Measurements from ENCODE around the gene RGS5.

GRCh38 chr1:163144418-163144817, 58.3 kb downstream of the RGS5 start:
- TF ChIP-seq FOXA2 (IDR thresholded peaks at IDR 0.05) (no peak), CTCF (IDR thresholded peaks at IDR 0.05; ENCODE audit: low read depth, low read length, missing input control) (no peak), SP1 (IDR thresholded peaks at IDR 0.05) (no peak)
- TF ChIP-seq, protein P1, sequence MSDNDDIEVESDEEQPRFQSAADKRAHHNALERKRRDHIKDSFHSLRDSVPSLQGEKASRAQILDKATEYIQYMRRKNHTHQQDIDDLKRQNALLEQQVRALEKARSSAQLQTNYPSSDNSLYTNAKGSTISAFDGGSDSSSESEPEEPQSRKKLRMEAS (IDR thresholded peaks at IDR 0.05), result no peak
- TF ChIP-seq, protein P2, sequence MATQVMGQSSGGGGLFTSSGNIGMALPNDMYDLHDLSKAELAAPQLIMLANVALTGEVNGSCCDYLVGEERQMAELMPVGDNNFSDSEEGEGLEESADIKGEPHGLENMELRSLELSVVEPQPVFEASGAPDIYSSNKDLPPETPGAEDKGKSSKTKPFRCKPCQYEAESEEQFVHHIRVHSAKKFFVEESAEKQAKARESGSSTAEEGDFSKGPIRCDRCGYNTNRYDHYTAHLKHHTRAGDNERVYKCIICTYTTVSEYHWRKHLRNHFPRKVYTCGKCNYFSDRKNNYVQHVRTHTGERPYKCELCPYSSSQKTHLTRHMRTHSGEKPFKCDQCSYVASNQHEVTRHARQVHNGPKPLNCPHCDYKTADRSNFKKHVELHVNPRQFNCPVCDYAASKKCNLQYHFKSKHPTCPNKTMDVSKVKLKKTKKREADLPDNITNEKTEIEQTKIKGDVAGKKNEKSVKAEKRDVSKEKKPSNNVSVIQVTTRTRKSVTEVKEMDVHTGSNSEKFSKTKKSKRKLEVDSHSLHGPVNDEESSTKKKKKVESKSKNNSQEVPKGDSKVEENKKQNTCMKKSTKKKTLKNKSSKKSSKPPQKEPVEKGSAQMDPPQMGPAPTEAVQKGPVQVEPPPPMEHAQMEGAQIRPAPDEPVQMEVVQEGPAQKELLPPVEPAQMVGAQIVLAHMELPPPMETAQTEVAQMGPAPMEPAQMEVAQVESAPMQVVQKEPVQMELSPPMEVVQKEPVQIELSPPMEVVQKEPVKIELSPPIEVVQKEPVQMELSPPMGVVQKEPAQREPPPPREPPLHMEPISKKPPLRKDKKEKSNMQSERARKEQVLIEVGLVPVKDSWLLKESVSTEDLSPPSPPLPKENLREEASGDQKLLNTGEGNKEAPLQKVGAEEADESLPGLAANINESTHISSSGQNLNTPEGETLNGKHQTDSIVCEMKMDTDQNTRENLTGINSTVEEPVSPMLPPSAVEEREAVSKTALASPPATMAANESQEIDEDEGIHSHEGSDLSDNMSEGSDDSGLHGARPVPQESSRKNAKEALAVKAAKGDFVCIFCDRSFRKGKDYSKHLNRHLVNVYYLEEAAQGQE (IDR thresholded peaks at IDR 0.05), result no peak

Measured in liver (tissue), 3 donors.